Hepatocyte (in vitro differentiated cells): Measurements from ENCODE around the gene TSPAN32.
"Not testable (repeated sequence)": the region's sequence is repeated elsewhere in the genome, so short reads cannot be mapped to it uniquely, and the experiment has no call there.

Experiments
- EZH2phosphoT487 ChIP-seq: fragments of 200-600 bp; sonication (generic); IDR thresholded peaks from one replicate; pipeline ENCODE4 v1.6.1; 2018; ENCODE audit warnings: antibody characterized with exemption, mild to moderate bottlenecking, low read depth, moderate library complexity; ENCODE audit not compliant: unreplicated experiment, severe bottlenecking
- TF ChIP-seq, protein P1 (sequence below): fragments of 200-600 bp; sonication (generic); IDR thresholded peaks from 2 replicates; pipeline ENCODE4 v1.5.1; 2016; ENCODE audit warnings: antibody characterized with exemption, mild to moderate bottlenecking; ENCODE audit not compliant: poor library complexity

DNA sequence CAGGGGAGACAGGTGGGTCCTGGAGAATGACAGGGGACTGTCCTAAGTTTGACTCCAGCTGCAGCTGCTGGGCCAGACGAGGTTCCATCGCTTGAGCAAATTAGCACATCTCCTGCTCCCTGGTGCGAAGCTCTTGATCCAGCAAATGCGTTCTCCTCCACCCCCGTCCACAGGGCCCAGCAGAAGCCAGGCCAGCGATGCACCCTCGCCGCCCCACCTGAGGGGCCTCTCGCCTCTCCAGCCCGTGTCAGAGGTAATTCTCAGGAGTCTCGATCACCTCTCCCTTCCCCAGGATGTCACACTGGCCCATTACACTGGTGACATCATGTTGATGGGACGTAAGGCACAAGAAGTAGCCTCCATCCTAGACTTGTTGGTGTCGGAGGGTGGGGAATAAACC lies 55.8 kb downstream of the TSPAN32 start:
- TF ChIP-seq, protein P1, sequence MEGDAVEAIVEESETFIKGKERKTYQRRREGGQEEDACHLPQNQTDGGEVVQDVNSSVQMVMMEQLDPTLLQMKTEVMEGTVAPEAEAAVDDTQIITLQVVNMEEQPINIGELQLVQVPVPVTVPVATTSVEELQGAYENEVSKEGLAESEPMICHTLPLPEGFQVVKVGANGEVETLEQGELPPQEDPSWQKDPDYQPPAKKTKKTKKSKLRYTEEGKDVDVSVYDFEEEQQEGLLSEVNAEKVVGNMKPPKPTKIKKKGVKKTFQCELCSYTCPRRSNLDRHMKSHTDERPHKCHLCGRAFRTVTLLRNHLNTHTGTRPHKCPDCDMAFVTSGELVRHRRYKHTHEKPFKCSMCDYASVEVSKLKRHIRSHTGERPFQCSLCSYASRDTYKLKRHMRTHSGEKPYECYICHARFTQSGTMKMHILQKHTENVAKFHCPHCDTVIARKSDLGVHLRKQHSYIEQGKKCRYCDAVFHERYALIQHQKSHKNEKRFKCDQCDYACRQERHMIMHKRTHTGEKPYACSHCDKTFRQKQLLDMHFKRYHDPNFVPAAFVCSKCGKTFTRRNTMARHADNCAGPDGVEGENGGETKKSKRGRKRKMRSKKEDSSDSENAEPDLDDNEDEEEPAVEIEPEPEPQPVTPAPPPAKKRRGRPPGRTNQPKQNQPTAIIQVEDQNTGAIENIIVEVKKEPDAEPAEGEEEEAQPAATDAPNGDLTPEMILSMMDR, result not testable (repeated sequence)
- TF ChIP-seq EZH2phosphoT487, result not testable (repeated sequence)
